Epithelial cell of proximal tubule (primary cell): ENCODE measurements around the gene WNT10A. TPM values are rescaled to one million over a fixed set of nuclear protein-coding genes. Genes with fewer than 3 reads are reported as not detected.

Experiments used
- DNase-seq: peaks from one replicate; pipeline ENCODE4 v3.0.0-alpha.2; 2011; ENCODE audit warnings: low read depth
- H3K4me3 ChIP-seq: 2 replicates; pipeline ENCODE4 v1.5.1; 2011; ENCODE audit warnings: low read depth, mild to moderate bottlenecking, low read length
- CTCF ChIP-seq: conservative IDR thresholded peaks from 2 replicates; pipeline ENCODE4 v1.5.1; 2012; ENCODE audit warnings: low read depth, mild to moderate bottlenecking, low read length
- total RNA-seq: library from RNA; depleted of rRNA; stranded (reverse); fragments of >200 nt; gene quantifications from 2 replicates; pipeline ENCODE4 v1.2.3, GENCODE V29; 2015

Gene WNT10A
- total RNA-seq, 1 donor from 2014 or later = 1.2 TPM

- no peak overlapping the region for H3K4me3 ChIP-seq
Observed at GRCh38 chr2:218894151-218894879, 13.7 kb downstream of the WNT10A start.

GRCh38 chr2:218894880-218895157 lies 14.2 kb downstream of the WNT10A start:
- H3K4me3 ChIP-seq = no peak overlapping the region
- no peak for DNase-seq
- no peak for TF ChIP-seq CTCF

More at GRCh38 chr2:218894151-218894879, 13.7 kb downstream of the WNT10A start:
- TF ChIP-seq CTCF = no peak
- DNase-seq = no peak

- no peak for DNase-seq
- no peak overlapping the region for H3K4me3 ChIP-seq
- TF ChIP-seq CTCF = no peak
Observed at GRCh38 chr2:218895326-218895725, 14.7 kb downstream of the WNT10A start.

GRCh38 chr2:218895759-218896500 lies 15.3 kb downstream of the WNT10A start:
- no peak for DNase-seq
- no peak for TF ChIP-seq CTCF
- no peak overlapping the region for H3K4me3 ChIP-seq

GRCh38 chr2:218896501-218897393 lies 16.1 kb downstream of the WNT10A start:
- DNase-seq = no peak
- peak; percentile 22 for TF ChIP-seq CTCF
- H3K4me3 ChIP-seq = peak overlapping the region; percentile 46

GRCh38 chr2:218897394-218898108 lies 16.9 kb downstream of the WNT10A start:
- TF ChIP-seq CTCF = no peak

More at GRCh38 chr2:218897394-218898108, 16.9 kb downstream of the WNT10A start:
- DNase-seq = no peak
- peak overlapping the region; percentile 46 for H3K4me3 ChIP-seq
